Ovary (tissue), 9 donors: Measurements from ENCODE around the gene BRAT1. TPM values are rescaled to one million over a fixed set of nuclear protein-coding genes. Genes with fewer than 3 reads are reported as not detected.

Experiments
- DNase-seq, 5 donors: peaks; one replicate each; pipeline ENCODE4 v3.0.0-alpha.2; 2019 to 2020
- H3K27ac ChIP-seq, 2 donors: fragments of 200-600 bp; one replicate each; pipeline versions ENCODE4 v1.5.1 to v1.8.0; 2019 to 2022
- H3K27me3 ChIP-seq: fragments of 200-600 bp; one replicate; pipeline ENCODE4 v1.8.0; 2022
- H3K36me3 ChIP-seq: fragments of 200-600 bp; sonication (generic); one replicate; pipeline ENCODE4 v1.5.1; 2019
- H3K4me1 ChIP-seq: one replicate; pipeline ENCODE4 v1.8.1; 2013; ENCODE audit warnings: mild to moderate bottlenecking, moderate library complexity; ENCODE audit not compliant: insufficient read depth
- H3K4me3 ChIP-seq: fragments of 200-600 bp; sonication (generic); one replicate; pipeline ENCODE4 v1.5.1; 2017
- H3K9me3 ChIP-seq, 2 donors: fragments of 200-600 bp in 1 of 2; sonication (generic) in 1 of 2; one replicate each; pipeline versions ENCODE4 v1.5.1 to v1.8.1; 2013 to 2019; ENCODE audit warnings: mild to moderate bottlenecking in 1 of 2, moderate library complexity in 1 of 2
- EP300 ChIP-seq: sonication (generic); formaldehyde crosslinking; IDR thresholded peaks from one replicate; pipeline ENCODE4 v1.6.1; 2017; ENCODE audit warnings: antibody characterized with exemption
- POLR2A ChIP-seq: fragments of 450-650 bp; IDR thresholded peaks from one replicate; pipeline ENCODE4 v1.6.1; 2017; ENCODE audit warnings: antibody characterized with exemption, mild to moderate bottlenecking, moderate library complexity
- WGBS, 3 donors: extraction: QIAGEN DNeasy Blood & Tissue Kit in 1 of 3; methylation state at CpG; one replicate each; pipeline versions ENCODE4 v1.1.5 to v1.1.7; 2013 to 2017; 5-methylcytosine and 5-hydroxymethylcytosine counted together
- intact Hi-C, 4 donors: fragments of 100-400 bp; cut with DNase I; formaldehyde crosslinking; loops; one replicate each; pipeline versions ENCODE4 v1.11.0 to v1.15.1; 2022 to 2023
- polyA plus RNA-seq, 2 donors: library from polyadenylated mRNA; stranded (reverse); fragments of 200-250 nt in 1 of 2; fragments of 350-450 nt in 1 of 2; fragmentation: Illumina TruSeq in 1 of 2; extraction: RNeasy Lipid Tissue Mini Kit (QIAGEN cat#74804) in 1 of 2; gene quantifications; one replicate each; pipeline ENCODE4 v1.2.3, GENCODE V29; 2013 to 2014
- total RNA-seq, 7 donors: library from RNA; depleted of rRNA in 2 of 7; stranded (reverse); fragments of >200 nt in 2 of 7; fragmentation: NEBNext Ultra II Directional in 3 of 7; extraction: Animal tissue kit (Norgen Biotek cat#: 25700) in 3 of 7; gene quantifications; one replicate each; pipeline versions ENCODE4 v1.1.0 to v1.2.4, GENCODE V29; 2016 to 2023
- TF ChIP-seq, protein P1 (sequence below), 3 donors: fragments of 450-650 bp in 2 of 3; fragments of 200-600 bp in 1 of 3; IDR thresholded peaks; one replicate each; pipeline versions ENCODE4 v1.5.1 to v1.8.0; 2016 to 2022; ENCODE audit warnings: antibody characterized with exemption in 3 of 3, mild to moderate bottlenecking in 1 of 3
- donor health status: DM: no; HTN: no; CAD: no; lungs with moderate emphysema.
- donor health status: DM: no; HTN: no; CAD: no.
- donor health status: Bipolar disorder and iron deficiency.
- donor health status: DM: yes; HTN: yes; CAD: no.
- donor health status: DM: no; HTN: no; CAD: no.
- donor health status: DM: yes; HTN: yes; CAD: no.

The BRAT1 gene
- total and polyA plus RNA-seq, 9 donors = 1.3 to 39.1 (median 30.2) TPM

DNA sequence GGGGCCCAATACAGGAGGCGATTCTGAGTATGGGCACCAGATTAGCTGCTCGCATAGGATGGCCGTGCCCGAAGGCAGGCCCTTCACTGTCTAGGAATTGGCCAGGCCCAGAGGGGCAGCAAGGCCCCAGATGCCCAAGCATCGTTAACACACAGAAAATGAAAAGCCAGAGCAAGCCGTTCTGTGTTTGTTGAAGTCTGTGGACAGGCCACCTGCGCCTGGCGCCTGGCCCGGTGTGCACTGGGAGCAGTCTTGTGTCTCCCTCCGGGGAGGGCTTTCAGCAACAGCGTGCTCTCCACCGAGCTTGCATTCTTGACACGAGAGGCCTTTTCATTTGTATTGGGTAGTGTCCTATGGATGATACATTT, 41.9 kb upstream of the BRAT1 start:
- Histone ChIP-seq H3K9me3 (no peaks in the 10 kb centered on the region), H3K4me1 (no peaks in the 10 kb centered on the region), H3K4me3 (no peak overlapping the region), H3K27ac (no peak overlapping the region), H3K27me3 (no peaks in the 10 kb centered on the region), H3K36me3 (no peaks in the 10 kb centered on the region)
- no peak for DNase-seq
- intact Hi-C loops = no loop called here
- no peak for TF ChIP-seq EP300
- WGBS, 3 donors = 84 to 90% (median 84%) methylated on average over 13 of the region's 13 CpGs

DNA sequence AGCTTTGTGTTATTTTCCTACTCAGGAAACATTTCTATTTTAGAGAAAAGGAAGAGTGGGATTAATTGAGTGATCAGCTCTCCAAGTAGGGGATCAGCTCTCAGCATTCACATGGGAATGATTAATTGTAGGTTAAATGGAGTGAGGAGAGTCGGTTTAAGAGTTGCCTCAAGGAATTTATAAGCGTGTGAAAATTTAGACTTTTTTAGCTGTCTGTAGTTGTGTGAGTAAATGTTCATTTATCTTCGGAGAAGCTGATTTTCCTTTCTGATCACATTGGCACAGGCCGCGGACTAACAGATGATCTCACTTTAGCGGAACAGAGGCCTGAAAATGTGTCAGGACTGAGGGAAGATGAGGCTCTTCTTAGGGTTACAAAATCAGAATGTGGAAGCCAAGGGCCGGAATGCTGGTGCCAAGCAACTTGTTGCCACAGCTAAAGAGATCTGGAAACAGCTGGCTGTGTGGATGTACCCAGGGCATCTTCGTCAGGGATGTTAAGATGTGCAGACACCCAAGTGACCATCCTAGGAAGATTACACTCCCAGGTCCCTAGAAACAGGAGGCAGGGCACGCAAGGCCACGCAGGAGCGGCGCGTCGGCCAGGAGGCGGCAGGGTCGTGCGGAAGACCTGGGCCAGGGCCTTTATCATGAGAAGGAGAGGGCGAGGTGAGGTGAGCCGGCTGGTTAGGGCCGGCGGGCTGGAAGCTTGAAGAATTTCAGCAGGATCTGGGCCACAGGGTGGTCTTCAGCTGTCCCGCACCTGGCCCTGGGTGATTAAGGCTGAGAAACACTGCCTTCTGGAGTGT, 41.3 kb upstream of the BRAT1 start:
- 83 to 90% (median 88%) methylated on average over 22 of the region's 22 CpGs for WGBS, 3 donors

DNA sequence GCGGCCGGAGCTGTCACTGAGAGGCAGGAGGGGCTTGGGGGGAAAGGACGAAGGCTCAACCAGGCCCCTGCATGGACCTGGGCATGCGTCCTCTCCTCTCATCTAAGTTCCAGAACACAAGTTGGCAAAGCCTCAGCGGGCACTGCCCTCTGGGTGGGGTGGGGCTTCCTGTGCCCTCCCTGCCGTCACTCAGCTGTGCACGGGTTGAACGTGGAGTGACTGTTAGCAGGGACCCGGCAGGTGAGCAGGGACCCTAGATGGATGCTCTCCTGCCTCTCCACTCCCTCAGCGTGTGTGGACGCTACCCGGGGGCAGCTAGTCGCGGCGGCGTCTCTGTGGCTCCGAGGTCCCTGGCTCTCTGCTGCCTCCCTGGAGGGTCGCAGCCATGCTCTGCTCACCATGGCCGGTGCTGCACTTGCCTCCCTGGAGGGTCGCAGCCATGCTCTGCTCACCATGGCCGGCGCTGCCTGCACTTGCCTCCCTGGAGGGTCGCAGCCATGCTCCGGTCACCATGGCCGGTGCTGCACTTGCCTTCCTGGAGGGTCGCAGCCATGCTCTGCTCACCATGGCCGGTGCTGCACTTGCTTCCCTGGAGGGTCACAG, 40.0 kb upstream of the BRAT1 start:
- H3K4me1 ChIP-seq = no peaks in the 10 kb centered on the region
- no peaks in the 10 kb centered on the region for H3K9me3 ChIP-seq
- TF ChIP-seq EP300 = no peak
- TF ChIP-seq POLR2A = no peak
- TF ChIP-seq, protein P1, sequence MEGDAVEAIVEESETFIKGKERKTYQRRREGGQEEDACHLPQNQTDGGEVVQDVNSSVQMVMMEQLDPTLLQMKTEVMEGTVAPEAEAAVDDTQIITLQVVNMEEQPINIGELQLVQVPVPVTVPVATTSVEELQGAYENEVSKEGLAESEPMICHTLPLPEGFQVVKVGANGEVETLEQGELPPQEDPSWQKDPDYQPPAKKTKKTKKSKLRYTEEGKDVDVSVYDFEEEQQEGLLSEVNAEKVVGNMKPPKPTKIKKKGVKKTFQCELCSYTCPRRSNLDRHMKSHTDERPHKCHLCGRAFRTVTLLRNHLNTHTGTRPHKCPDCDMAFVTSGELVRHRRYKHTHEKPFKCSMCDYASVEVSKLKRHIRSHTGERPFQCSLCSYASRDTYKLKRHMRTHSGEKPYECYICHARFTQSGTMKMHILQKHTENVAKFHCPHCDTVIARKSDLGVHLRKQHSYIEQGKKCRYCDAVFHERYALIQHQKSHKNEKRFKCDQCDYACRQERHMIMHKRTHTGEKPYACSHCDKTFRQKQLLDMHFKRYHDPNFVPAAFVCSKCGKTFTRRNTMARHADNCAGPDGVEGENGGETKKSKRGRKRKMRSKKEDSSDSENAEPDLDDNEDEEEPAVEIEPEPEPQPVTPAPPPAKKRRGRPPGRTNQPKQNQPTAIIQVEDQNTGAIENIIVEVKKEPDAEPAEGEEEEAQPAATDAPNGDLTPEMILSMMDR (IDR thresholded peaks at IDR 0.05) = no peak
- H3K36me3 ChIP-seq = no peaks in the 10 kb centered on the region
- no peak overlapping the region for H3K27ac ChIP-seq
- no peaks in the 10 kb centered on the region for H3K27me3 ChIP-seq
- no peak overlapping the region for H3K4me3 ChIP-seq
- intact Hi-C loops = no loop called here
- 89 to 91% (median 90%) methylated on average over 27 of the region's 27 CpGs for WGBS, 3 donors
- no peak for DNase-seq

More for the DNA sequence above, 41.3 kb upstream of the BRAT1 start:
- no peak overlapping the region for H3K27ac ChIP-seq
- no peak for DNase-seq
- H3K9me3 ChIP-seq = no peaks in the 10 kb centered on the region
- TF ChIP-seq EP300 (no peak), POLR2A (no peak)
- TF ChIP-seq, protein P1 (IDR thresholded peaks at IDR 0.05) = no peak
- H3K27me3 ChIP-seq = no peaks in the 10 kb centered on the region
- intact Hi-C loops = no loop called here
- H3K4me3 ChIP-seq = no peak overlapping the region
- H3K36me3 ChIP-seq = no peaks in the 10 kb centered on the region
- H3K4me1 ChIP-seq = no peaks in the 10 kb centered on the region

DNA sequence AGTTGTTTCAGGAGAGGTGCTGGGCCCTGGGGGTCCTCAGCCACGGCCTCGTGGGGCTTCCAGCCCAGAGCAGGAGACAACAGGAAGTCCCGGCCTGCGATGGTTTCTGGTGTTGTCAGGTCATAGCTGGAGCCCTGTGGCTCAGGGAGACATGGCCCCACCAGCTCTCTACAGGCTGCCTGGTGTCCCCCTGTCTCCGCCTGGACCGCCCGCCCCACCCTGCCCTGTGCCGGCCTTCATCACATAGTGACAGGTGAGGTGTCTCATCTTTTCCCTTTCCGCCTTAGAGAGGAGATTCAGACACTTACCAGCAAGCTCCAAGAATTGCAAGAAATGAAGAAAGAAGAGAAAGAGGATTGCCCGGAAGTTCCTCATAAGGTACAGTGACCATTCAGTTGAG, 39.3 kb upstream of the BRAT1 start:
- WGBS, 3 donors = 83 to 92% (median 91%) methylated on average over 10 of the region's 10 CpGs
- no peaks in the 10 kb centered on the region for H3K36me3 ChIP-seq
- DNase-seq = no peak
- H3K4me3 ChIP-seq = no peak overlapping the region
- TF ChIP-seq, protein P1 (IDR thresholded peaks at IDR 0.05) = no peak
- TF ChIP-seq POLR2A (no peak), EP300 (no peak)
- no peaks in the 10 kb centered on the region for H3K4me1 ChIP-seq
- H3K9me3 ChIP-seq = no peaks in the 10 kb centered on the region
- no peak overlapping the region for H3K27ac ChIP-seq
- intact Hi-C loops = no loop called here
- no peaks in the 10 kb centered on the region for H3K27me3 ChIP-seq
